GM23338 (cell line): ENCODE data around the gene APH1A. TPM values are rescaled to one million over a fixed set of nuclear protein-coding genes. Genes with fewer than 3 reads are reported as not detected.
"Not testable (repeated sequence)": the region's sequence is repeated elsewhere in the genome, so short reads cannot be mapped to it uniquely, and the experiment has no call there.

ENCODE experiments used
- ATAC-seq: fragments of 200-7000 bp; cut with Tn5 transposase; 3 replicates; pipeline ENCODE4 v1.9.1; 2020
- DNase-seq: peaks from one replicate; pipeline ENCODE4 v3.0.0-alpha.2; 2015; ENCODE audit warnings: low spot score
- H2AFZ ChIP-seq: fragments of 200-600 bp; sonication (generic); 2 replicates; pipeline ENCODE4 v1.8.0; 2016; ENCODE audit warnings: antibody characterized with exemption, mild to moderate bottlenecking, moderate library complexity
- H3F3A ChIP-seq: fragments of 200-600 bp; sonication (generic); replicated peaks from 2 replicates; pipeline ENCODE4 v1.8.0; 2017; ENCODE audit warnings: antibody characterized with exemption, mixed run types, low read depth
- H3K27ac ChIP-seq: fragments of 200-600 bp; sonication (generic); 2 replicates; pipeline ENCODE4 v1.6.1; 2016; ENCODE audit warnings: low read depth
- H3K27me3 ChIP-seq: fragments of 200-600 bp; sonication (generic); 2 replicates; pipeline ENCODE4 v1.8.0; 2016; ENCODE audit warnings: mild to moderate bottlenecking, mixed run types, moderate library complexity; ENCODE audit not compliant: insufficient read depth
- H3K36me3 ChIP-seq: fragments of 200-600 bp; sonication (generic); 2 replicates; pipeline ENCODE4 v1.8.0; 2016; ENCODE audit warnings: mild to moderate bottlenecking; ENCODE audit not compliant: insufficient read depth
- H3K4me1 ChIP-seq: fragments of 200-600 bp; sonication (generic); 2 replicates; pipeline ENCODE4 v1.8.0; 2016; ENCODE audit warnings: mild to moderate bottlenecking, moderate library complexity; ENCODE audit not compliant: insufficient read depth
- H3K4me2 ChIP-seq: fragments of 200-600 bp; sonication (generic); 2 replicates; pipeline ENCODE4 v1.7.1; 2017; ENCODE audit warnings: mixed run types
- H3K4me3 ChIP-seq: fragments of 200-600 bp; sonication (generic); 2 replicates; pipeline ENCODE4 v1.6.1; 2016; ENCODE audit warnings: mixed run types
- H3K79me2 ChIP-seq: fragments of 200-600 bp; sonication (generic); replicated peaks from 2 replicates; pipeline ENCODE4 v1.8.0; 2017; ENCODE audit warnings: mild to moderate bottlenecking; ENCODE audit not compliant: insufficient read depth
- H3K9me2 ChIP-seq: fragments of 200-600 bp; sonication (generic); 2 replicates; pipeline ENCODE4 v1.8.0; 2017; ENCODE audit not compliant: insufficient read depth
- H4K20me1 ChIP-seq: fragments of 200-600 bp; sonication (generic); replicated peaks from 2 replicates; pipeline ENCODE4 v1.8.0; 2017; ENCODE audit warnings: mild to moderate bottlenecking; ENCODE audit not compliant: insufficient read depth
- H3K27ac Mint-ChIP-seq: 2 replicates; pipeline ENCODE4 v1.8.0; 2020; ENCODE audit warnings: inconsistent platforms, mild to moderate bottlenecking, moderate library complexity, mixed read lengths
- H3K27me3 Mint-ChIP-seq: 3 replicates; pipeline ENCODE4 v1.8.0; 2022; ENCODE audit warnings: low read depth, mild to moderate bottlenecking, moderate library complexity, mixed read lengths, inconsistent platforms; ENCODE audit not compliant: insufficient read depth, poor library complexity
- H3K36me3 Mint-ChIP-seq: 3 replicates; pipeline ENCODE4 v1.8.0; 2021; ENCODE audit warnings: low read depth, mild to moderate bottlenecking, inconsistent platforms, moderate library complexity, mixed read lengths
- H3K4me1 Mint-ChIP-seq: 3 replicates; pipeline ENCODE4 v1.8.0; 2020; ENCODE audit warnings: mild to moderate bottlenecking, inconsistent platforms, mixed read lengths
- H3K4me3 Mint-ChIP-seq: 3 replicates; pipeline ENCODE4 v1.8.0; 2021; ENCODE audit warnings: moderate library complexity, mild to moderate bottlenecking, inconsistent platforms, mixed read lengths
- H3K9me3 Mint-ChIP-seq: 3 replicates; pipeline ENCODE4 v1.8.0; 2020; ENCODE audit warnings: moderate library complexity, mild to moderate bottlenecking, inconsistent platforms, mixed read lengths
- CREB1 ChIP-seq: fragments of 250-450 bp; sonication (Bioruptor Pico); IDR thresholded peaks from 2 replicates; pipeline ENCODE4 v1.5.0; 2020; ENCODE audit warnings: low read depth, mild to moderate bottlenecking, moderate library complexity
- EZH2 ChIP-seq: fragments of 200-600 bp; sonication (generic); IDR thresholded peaks from one replicate; pipeline ENCODE4 v1.8.0; 2017; ENCODE audit warnings: antibody characterized with exemption, mild to moderate bottlenecking, low read depth; ENCODE audit not compliant: unreplicated experiment
- NANOG ChIP-seq: IDR thresholded peaks from 2 replicates; pipeline ENCODE4 v1.6.1; 2016; ENCODE audit warnings: antibody characterized with exemption, borderline replicate concordance
- POLR2AphosphoS5 ChIP-seq: IDR thresholded peaks from 2 replicates; pipeline ENCODE4 v1.6.1; 2016; ENCODE audit warnings: antibody characterized with exemption, low read depth
- STAT1 ChIP-seq: IDR thresholded peaks from one replicate; pipeline ENCODE4 v1.6.1; 2016; ENCODE audit warnings: antibody characterized with exemption; ENCODE audit not compliant: unreplicated experiment
- ZNF114 ChIP-seq: fragments of 250-450 bp; sonication (Bioruptor Pico); IDR thresholded peaks from 2 replicates; pipeline ENCODE4 v1.5.0; 2020; ENCODE audit warnings: mild to moderate bottlenecking, moderate library complexity
- ZNF331 ChIP-seq: fragments of 250-450 bp; sonication (Bioruptor Pico); IDR thresholded peaks from 2 replicates; pipeline ENCODE4 v1.5.0; 2020; ENCODE audit warnings: low read depth, mild to moderate bottlenecking, moderate library complexity
- long read RNA-seq: library from polyadenylated mRNA; unstranded; transcript quantifications from one replicate; pipeline ENCODE4 v2.0.0, GENCODE V29; 2020; ENCODE audit not compliant: unreplicated experiment
- polyA plus RNA-seq: library from polyadenylated mRNA; unstranded; fragments of >200 nt; fragmentation: Nextera tagmentation; extraction: Ambion mirVana; gene quantifications from 2 replicates; pipeline ENCODE4 v1.2.1, GENCODE V29; 2016
- total RNA-seq: library from RNA; depleted of rRNA; stranded (reverse); fragments of >200 nt; shearing (Covaris generic); gene quantifications from 2 replicates; pipeline ENCODE4 v1.2.3, GENCODE V29; 2014; rRNA removed
- TF ChIP-seq, protein P1 (sequence below): IDR thresholded peaks from 2 replicates; pipeline ENCODE4 v1.6.1; 2016; ENCODE audit warnings: antibody characterized with exemption
- TF ChIP-seq, protein P2 (sequence below): IDR thresholded peaks from one replicate; pipeline ENCODE4 v1.6.1; 2018; ENCODE audit warnings: antibody characterized with exemption; ENCODE audit not compliant: unreplicated experiment
- TF ChIP-seq, protein P3 (sequence below), 2 experiments: fragments of 200-600 bp in 1 of 2; sonication (generic) in 1 of 2; conservative IDR thresholded peaks; 2 replicates each; pipeline versions ENCODE4 v1.5.1 to v1.6.1; 2016 to 2017; ENCODE audit warnings: antibody characterized with exemption in 2 of 2, low read depth in 2 of 2, mild to moderate bottlenecking in 2 of 2, moderate library complexity in 1 of 2

The APH1A gene
- 82.7 and 85.3 TPM in 2 replicates for total RNA-seq
- 16.5 and 17.7 TPM in 2 replicates for polyA plus RNA-seq
- long read RNA-seq, transcript APH1A-202 (6 exons, 2,353 nt), result major isoform, 5 of 13 reads
- long read RNA-seq, partial matches to known transcripts, result 0 of 13 reads
- long read RNA-seq, other reads (novel, unspliced or antisense), result 4 of 13 reads

DNA sequence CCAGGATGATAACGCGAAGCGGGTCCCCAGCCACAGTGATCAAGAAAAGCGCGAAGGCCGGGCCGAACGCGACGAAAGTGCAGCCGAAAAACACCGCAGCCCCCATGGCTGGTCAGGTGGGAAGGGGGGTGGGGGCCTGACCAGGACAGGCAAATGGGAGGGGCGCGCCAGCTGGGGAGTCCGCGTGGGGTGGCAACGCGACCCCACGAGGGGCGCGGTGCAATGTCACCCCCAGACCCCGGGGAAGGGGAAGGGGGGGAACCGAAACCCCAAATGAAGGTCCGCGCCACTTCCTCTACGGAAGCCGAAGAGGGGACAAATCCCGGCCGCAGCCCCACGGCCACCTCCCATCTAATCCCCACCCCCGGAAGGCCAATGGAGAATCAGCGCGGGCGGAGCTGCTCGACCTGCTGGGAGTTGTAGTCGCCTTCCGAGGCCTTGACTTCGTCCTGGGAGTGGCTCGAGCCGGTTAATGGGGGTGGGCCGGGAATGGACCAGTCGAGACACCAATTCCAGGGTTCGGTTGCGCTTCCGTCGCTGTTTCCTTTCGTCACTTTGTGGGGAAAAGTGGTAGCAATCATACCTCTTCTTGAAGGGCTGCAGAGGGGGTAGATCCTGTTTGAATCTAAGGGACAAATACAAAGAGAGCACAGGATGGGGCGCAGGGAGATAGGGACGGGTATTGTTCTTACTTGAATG is at the start of gene APH1A:
Gene APH1A (minus strand): TSS at position 312 of the 699 bp plus-strand sequence. CDS start 206 bp downstream, at position 106.
- Histone ChIP-seq H3K79me2 (peaks cover 18% of the 10 kb centered on the region), H3K4me1 (peaks cover 31% of the 10 kb centered on the region), H3K9me2 (no peaks in the 10 kb centered on the region), H3K27me3 (no peaks in the 10 kb centered on the region), H3K27ac (peak within 1 kb of the TSS; percentile 90), H3F3A (peaks cover 19% of the 10 kb centered on the region; the same call in 1 of the 2 replicates), H2AFZ (no peak within 1 kb of the TSS), H3K4me2 (peak within 1 kb of the TSS; percentile 100), H3K4me3 (peak within 1 kb of the TSS; percentile 87), H4K20me1 (no peaks in the 10 kb centered on the region), H3K36me3 (peaks cover 14% of the 10 kb centered on the region; the same call in 1 of the 2 replicates)
- Mint-ChIP-seq H3K9me3 (no peaks in the 10 kb centered on the region; the same call in 1 of the 3 replicates), H3K27me3 (peaks cover 35% of the 10 kb centered on the region), H3K4me1 (peaks cover 41% of the 10 kb centered on the region), H3K36me3 (peaks cover 43% of the 10 kb centered on the region), H3K4me3 (peak within 1 kb of the TSS; percentile 99), H3K27ac (peak within 1 kb of the TSS; percentile 98)
- no peak for TF ChIP-seq STAT1
- TF ChIP-seq ZNF114 (CRISPR knock-in tag), result no peak
- no peak for TF ChIP-seq NANOG
- TF ChIP-seq EZH2, result no peak
- no peak for TF ChIP-seq ZNF331 (CRISPR knock-in tag)
- TF ChIP-seq, protein P1, sequence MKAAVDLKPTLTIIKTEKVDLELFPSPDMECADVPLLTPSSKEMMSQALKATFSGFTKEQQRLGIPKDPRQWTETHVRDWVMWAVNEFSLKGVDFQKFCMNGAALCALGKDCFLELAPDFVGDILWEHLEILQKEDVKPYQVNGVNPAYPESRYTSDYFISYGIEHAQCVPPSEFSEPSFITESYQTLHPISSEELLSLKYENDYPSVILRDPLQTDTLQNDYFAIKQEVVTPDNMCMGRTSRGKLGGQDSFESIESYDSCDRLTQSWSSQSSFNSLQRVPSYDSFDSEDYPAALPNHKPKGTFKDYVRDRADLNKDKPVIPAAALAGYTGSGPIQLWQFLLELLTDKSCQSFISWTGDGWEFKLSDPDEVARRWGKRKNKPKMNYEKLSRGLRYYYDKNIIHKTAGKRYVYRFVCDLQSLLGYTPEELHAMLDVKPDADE, result peak; percentile 89
- TF ChIP-seq, protein P2, sequence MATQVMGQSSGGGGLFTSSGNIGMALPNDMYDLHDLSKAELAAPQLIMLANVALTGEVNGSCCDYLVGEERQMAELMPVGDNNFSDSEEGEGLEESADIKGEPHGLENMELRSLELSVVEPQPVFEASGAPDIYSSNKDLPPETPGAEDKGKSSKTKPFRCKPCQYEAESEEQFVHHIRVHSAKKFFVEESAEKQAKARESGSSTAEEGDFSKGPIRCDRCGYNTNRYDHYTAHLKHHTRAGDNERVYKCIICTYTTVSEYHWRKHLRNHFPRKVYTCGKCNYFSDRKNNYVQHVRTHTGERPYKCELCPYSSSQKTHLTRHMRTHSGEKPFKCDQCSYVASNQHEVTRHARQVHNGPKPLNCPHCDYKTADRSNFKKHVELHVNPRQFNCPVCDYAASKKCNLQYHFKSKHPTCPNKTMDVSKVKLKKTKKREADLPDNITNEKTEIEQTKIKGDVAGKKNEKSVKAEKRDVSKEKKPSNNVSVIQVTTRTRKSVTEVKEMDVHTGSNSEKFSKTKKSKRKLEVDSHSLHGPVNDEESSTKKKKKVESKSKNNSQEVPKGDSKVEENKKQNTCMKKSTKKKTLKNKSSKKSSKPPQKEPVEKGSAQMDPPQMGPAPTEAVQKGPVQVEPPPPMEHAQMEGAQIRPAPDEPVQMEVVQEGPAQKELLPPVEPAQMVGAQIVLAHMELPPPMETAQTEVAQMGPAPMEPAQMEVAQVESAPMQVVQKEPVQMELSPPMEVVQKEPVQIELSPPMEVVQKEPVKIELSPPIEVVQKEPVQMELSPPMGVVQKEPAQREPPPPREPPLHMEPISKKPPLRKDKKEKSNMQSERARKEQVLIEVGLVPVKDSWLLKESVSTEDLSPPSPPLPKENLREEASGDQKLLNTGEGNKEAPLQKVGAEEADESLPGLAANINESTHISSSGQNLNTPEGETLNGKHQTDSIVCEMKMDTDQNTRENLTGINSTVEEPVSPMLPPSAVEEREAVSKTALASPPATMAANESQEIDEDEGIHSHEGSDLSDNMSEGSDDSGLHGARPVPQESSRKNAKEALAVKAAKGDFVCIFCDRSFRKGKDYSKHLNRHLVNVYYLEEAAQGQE, result no peak
- TF ChIP-seq POLR2AphosphoS5, result peak; percentile 74
- TF ChIP-seq, protein P3, sequence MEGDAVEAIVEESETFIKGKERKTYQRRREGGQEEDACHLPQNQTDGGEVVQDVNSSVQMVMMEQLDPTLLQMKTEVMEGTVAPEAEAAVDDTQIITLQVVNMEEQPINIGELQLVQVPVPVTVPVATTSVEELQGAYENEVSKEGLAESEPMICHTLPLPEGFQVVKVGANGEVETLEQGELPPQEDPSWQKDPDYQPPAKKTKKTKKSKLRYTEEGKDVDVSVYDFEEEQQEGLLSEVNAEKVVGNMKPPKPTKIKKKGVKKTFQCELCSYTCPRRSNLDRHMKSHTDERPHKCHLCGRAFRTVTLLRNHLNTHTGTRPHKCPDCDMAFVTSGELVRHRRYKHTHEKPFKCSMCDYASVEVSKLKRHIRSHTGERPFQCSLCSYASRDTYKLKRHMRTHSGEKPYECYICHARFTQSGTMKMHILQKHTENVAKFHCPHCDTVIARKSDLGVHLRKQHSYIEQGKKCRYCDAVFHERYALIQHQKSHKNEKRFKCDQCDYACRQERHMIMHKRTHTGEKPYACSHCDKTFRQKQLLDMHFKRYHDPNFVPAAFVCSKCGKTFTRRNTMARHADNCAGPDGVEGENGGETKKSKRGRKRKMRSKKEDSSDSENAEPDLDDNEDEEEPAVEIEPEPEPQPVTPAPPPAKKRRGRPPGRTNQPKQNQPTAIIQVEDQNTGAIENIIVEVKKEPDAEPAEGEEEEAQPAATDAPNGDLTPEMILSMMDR (conservative IDR thresholded peaks at IDR 0.05; ENCODE audit: low read depth in 2 of 2), result no peak
- peak; percentile 96 for TF ChIP-seq CREB1 (CRISPR knock-in tag)
- DNase-seq, result peak; percentile 99
- ATAC-seq, result peak; percentile 94

DNA sequence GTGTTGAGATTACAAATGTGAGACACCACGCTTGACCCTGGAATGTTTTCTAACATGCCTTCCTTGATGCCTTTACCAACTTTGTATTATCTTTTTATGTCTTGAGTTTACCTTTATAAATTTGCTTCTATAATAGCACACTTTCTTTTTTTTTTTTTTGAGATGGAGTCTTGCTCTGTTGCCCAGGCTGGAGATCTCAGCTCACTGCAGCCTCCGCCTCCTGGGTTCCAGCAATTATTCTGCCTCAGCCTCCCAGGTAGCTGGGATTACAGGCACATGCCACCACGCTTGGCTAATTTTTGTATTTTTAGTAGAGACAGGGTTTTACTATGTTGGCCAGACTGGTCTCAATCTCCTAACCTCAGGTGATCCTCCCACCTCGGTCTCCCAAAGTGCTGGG is 45.9 kb upstream of the APH1A start:
- not testable (repeated sequence) for H2AFZ ChIP-seq, H3F3A ChIP-seq, ATAC-seq, H4K20me1 ChIP-seq, H3K4me3 Mint-ChIP-seq, H3K27ac ChIP-seq, H3K27me3 ChIP-seq, H3K4me3 ChIP-seq, H3K9me3 Mint-ChIP-seq, H3K4me1 ChIP-seq, H3K36me3 Mint-ChIP-seq, H3K79me2 ChIP-seq, H3K9me2 ChIP-seq, H3K4me2 ChIP-seq, H3K4me1 Mint-ChIP-seq, H3K27ac Mint-ChIP-seq, H3K36me3 ChIP-seq, DNase-seq
- H3K27me3 Mint-ChIP-seq, result peaks cover 13% of the 10 kb centered on the region
